Measurements from ENCODE around the gene VEGFA.
A peak's percentile ranks its signal among the peaks of the same experiment; 100 is the strongest.

The VEGFA gene

DNA sequence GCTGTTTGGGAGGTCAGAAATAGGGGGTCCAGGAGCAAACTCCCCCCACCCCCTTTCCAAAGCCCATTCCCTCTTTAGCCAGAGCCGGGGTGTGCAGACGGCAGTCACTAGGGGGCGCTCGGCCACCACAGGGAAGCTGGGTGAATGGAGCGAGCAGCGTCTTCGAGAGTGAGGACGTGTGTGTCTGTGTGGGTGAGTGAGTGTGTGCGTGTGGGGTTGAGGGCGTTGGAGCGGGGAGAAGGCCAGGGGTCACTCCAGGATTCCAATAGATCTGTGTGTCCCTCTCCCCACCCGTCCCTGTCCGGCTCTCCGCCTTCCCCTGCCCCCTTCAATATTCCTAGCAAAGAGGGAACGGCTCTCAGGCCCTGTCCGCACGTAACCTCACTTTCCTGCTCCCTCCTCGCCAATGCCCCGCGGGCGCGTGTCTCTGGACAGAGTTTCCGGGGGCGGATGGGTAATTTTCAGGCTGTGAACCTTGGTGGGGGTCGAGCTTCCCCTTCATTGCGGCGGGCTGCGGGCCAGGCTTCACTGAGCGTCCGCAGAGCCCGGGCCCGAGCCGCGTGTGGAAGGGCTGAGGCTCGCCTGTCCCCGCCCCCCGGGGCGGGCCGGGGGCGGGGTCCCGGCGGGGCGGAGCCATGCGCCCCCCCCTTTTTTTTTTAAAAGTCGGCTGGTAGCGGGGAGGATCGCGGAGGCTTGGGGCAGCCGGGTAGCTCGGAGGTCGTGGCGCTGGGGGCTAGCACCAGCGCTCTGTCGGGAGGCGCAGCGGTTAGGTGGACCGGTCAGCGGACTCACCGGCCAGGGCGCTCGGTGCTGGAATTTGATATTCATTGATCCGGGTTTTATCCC, at the start of gene VEGFA:
Gene VEGFA, plus strand, starts transcription at position 686 of the 846 bp plus-strand sequence.
- peak; percentile 93 for DNase-seq (ENCODE audit: low spot score)

DNA sequence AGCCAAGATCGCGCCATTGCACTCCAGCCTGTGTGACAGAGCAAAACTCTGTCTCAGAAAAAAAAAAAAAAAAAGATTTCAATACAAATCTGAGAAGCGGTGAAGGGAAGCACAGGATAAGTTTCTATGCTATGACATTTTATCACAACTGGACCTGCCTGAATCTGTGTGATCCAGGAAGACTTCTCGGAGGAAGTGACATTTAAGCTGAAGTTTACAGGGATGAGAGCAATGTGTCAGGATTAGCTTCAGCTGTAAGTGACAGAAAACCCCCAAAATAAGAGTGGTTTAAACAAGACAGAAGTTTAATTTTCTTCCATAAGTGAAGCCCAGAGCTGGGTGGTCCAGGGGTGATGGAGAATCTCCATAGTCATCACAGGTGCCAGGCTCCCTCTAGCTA, 49.0 kb upstream of the VEGFA start:
- DNase-seq (ENCODE audit: low spot score) = no peak

DNA sequence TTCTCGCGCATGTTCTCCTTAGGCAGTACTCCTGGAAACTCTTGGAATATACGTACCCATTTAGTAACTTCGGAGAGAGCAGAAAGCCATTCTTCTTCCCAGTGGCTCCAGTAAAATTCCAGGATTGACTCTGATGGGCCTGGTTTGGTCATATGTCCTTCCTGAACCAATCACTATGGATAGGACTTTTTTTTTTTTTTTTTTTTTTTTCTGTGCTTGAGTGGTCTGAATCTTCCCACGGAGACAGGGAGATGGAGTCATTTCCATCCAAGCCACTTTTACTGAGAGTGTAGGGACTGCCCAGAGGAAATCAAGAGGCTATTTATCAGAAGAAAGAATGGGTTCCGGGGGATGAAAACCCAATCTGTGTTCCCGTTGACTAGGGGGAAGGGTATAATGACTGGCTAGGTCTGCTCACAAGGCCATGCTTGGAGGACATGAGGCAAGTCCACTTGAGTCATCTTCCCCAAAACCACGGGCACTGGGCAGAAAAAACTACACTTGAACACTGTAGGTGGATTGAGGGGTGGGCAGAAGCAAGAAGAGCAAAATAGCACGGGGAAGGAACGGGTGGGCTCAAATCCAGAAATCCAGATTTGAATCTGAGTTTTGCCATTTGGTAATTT, 47.0 kb upstream of the VEGFA start:
- no peak for DNase-seq (ENCODE audit: low spot score)

DNA sequence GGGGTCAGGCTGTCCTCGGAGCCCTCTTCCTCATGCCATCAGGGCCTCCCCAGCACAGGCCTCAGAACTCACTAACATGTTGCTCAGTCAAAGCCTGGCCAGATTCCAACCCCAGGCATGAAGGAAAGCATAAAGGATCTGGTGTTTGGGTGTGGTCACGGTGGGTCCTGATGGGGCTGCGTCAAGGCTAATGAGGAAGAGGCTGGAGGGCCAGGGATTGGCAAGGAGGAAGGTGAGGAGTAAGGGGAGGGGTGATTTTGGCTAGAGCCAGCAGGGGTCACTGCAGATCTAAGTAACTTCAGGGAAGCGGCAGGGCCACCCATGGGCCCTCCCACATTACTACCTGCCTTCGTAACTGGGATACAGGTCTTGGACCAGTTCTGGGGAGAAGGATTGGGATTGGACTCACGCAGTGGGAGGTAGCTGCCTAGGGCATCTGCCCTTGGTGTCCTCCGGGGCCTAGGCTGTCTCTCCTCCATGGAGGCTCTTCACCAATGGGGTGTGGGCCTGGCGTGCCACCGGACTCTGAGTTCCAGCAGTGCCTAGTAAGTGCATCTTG, 46.2 kb upstream of the VEGFA start:
- DNase-seq (ENCODE audit: low spot score) = peak; percentile 87

DNA sequence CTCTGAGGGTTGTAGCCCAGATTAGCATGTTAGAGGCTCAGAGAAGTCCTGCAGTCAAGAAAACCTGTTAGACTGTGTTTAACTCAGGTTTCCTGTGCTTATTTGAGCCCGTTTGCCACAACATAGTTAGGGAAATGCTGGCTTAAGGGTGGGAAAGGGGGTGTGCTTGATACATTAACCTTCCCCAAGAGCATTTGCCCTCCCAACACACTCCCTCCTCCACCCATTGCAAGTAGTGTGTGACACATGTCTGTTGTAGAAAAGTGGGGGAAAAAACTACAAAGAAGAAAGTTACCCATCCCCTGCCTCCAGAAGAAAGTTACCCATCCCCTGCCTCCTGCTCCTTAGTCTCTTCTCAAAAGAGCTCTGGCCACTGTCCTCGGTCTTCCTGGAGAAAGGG, 45.7 kb upstream of the VEGFA start:
- DNase-seq (ENCODE audit: low spot score) = no peak

DNA sequence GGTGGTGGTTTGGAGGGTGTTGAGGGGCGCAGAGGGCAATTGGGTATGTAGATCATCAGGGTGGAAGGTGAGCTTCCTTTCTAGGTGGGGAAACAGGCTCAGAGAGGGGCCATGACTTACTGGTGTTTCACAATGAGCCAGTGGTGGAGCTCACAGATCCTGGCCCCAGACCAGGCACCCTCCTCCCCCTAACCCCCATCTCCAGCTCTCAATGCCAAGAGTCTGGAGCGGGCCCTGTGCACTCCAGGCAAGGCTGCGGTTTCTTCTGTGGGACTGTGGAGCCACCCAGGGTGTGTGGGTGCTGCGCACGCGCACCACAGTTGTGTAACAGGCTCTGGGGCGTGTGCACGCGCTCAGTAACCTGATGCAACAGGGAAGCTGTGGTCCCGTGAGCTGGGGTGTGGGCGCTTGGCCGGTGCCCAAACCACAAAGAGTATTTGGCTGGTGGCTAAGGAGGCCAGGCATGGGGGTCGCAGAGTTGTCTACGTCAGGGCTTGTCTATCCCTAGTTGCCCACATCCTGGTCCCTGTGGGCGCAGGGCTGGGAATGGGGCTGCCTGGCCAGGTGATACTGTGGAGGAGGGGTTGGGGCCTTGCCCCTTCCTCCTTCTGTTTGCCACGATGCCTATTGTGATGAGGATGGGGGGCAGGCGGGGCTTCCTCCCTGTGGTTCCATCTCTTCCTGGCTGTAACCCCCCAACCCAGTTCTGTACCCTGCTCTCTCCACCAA, 44.9 kb upstream of the VEGFA start:
- DNase-seq (ENCODE audit: low spot score) = peak; percentile 85

DNA sequence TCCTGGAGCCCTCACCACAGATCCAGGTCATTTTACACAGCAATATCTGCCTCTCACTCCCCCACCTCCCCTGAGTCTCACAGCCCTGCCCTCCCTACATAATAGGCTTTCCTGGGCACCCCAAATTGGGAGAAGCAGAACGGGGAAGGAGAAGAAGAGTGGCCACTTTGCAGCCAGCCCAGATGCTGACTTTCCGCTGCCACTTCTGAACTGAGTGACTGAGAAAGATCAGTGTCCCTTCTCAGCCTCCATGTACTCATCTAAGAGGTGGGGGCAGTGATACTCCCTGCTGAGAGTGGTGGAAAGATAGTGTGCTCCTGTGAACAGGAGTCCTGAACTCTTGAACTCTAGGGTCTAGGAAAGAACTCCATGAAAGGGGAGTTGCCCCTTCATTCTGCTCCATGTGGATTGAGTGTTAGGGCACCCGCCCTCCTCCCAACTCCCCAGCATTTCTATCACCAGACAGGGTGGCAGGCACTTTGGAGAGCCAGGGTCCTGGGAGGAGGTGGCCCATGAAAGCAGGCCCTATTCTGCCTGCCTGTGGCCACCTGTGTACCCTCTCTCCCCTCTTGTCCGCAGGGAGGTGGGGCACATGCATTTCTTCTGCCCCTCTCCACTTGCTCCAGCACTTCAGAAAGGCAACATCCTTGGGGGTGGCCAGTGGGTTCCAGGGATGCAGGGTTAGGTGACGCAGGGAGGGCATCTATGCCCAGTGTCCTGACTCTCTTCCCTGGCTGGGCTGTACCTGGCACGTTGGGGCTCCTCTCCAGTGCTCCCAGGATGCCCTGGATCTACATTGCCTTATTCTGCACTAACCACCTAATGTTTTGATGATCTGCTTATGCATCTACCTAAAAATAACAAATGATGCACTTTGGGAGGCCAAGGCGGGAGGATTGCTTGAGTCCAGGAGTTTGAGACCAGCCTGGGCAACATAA, 44.1 kb upstream of the VEGFA start:
- peak; percentile 13 for DNase-seq (ENCODE audit: low spot score)

DNA sequence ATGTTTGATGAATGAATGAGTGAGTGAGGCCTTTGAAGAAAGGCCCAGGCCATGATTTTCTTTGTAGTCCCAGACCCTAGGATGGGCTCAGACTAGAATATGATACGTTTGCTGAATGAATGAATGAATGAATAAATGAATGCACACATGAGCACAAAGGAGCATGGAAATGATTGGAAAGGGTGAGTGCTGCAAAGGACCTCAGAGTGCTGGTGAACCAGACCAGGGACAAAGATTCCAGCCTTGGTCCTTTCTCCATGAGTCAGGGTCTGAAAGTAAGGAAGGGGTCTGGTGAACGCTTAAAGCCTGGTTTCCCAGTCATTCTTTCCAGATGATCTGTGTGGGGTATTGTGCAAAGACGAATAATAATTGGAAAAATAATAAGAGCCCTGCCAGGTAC, 42.4 kb upstream of the VEGFA start:
- DNase-seq (ENCODE audit: low spot score) = no peak

DNA sequence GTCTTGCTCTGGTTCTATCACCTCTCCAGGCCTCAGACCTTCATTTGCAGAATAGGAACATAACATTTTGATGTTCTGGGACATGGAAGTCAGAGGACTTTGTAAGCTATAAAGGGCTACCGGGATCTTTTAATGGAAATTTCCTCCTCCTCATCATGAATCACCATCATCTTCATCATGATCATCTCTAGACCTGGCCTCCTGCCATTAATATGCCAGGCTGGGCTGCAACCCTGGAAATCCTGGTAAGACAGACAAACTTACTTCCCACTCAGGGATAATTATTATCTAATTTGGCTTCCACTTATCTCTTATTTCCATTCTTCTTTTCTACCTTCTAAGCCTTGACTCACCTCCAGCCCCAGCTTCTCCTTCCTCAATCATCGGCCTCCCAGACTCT, 41.4 kb upstream of the VEGFA start:
- DNase-seq (ENCODE audit: low spot score) = no peak

DNA sequence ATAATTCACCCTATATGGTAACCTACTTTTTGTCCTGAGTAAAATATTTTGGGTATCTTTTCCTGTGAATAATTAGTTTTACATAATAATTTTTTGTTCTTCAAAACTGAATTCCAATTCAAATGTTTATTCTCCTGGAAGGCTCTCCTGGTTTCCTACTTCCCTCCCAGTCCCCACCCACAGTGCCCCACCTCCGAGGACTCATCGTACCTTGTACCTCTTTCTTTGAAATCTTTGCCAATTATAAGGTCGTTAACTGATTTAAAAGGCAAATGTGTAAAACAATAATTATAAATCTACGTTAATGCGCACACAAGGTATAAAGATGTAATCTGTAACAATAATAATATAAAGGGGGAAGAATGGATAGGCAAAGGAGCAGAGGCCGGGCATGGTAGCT, 40.5 kb upstream of the VEGFA start:
- DNase-seq (ENCODE audit: low spot score) = no peak

DNA sequence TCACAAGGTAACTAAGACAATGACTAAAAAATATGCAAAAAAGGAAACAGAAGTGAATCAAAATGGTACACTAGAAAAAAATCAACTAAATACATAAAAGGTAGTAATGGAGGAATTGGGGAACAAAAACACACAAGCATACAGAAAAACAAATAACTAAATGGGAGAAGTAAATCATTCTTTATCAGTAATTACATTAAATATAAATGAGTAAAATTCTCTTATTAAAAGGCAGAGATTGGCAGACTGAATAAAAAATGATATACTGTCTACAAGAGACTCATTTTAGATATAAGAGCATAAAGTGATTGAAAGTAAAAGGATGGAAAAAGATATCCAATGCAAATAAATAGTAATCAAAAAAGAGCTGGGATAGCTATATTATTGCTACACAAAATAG, 39.4 kb upstream of the VEGFA start:
- no peak for DNase-seq (ENCODE audit: low spot score)

DNA sequence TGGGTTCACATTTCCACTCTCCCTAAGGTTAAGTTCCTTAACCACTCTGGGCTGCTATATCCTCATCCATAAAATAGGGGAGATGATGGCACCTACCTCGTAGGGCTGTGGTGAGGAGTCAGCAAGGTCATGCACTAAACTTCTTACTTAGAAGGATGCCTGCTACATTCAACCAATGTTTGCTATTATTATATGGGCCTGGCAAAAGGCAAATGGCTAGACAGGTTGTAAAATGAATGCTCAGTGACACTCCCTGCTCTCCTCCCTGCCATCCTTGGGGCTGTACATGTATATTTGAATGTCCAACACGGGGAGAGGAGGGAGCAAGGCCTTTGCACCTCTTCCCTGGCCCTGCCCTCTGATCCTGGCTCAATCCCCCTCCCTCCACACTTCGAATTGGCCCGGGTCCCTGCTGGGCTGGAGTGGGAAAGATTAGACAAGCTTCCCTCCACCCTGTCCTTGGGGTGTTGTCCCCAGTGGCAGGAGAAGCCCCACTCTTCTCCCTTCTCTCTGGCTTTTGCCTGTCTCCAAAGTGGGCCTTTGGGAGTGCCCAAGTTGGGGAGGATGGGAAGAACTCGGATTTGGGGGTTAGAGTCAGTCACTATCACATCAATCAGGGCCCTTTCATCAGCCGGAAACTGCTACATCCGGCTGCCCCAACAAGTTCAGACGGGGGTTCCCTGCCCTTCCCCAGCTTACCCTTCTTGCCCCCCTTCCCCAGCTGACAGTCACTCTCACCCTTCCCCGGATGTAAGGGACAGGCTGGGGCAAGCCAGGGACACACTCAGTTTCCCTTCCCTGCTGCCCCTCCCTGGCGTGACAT, 36.3 kb upstream of the VEGFA start:
- no peak for DNase-seq (ENCODE audit: low spot score)

DNA sequence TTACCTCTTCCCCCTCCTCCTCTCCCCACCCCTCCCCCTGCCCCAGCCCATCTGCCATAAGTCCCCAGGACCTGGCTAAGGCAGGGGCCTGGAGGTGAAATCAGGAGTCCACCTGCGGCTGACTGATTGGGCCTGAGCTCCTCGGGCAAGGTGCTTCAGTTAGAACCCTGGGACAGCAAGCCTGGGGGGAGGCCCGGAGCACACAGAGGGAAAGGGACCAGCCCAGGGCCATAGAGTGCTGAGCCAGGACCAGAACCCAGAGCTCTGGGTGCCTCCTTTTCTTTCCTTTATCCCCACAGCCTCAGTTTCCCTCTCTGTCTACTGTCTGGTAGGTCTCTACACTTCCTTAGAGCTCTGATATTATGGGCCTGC, 35.7 kb upstream of the VEGFA start:
- DNase-seq (ENCODE audit: low spot score) = no peak

DNA sequence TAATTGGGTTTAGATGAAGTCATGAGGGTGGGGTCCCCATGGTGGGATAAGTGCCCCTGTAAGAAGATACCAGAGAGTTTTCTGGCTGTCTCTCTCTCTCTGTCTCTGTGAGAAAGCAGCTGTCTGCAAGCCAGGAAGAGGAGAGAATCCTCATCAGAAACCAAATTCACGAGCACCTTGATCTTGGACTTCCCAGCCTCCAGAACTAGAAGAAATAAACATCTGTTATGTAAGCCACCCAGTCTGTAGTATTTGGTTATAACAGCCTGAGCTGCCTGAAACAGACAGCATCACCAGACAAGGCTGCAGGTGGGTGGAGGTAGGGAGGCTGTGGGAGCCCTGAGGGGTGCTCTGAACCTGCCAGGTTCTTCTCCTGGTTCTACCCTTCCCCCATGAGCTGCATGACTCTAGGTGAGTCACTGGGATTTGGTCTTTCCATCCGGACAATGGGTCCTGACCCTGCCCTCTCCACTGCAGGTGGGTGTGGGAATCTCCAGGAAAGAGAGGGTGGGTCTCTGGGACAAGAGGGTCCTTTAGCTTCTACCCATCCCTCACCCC, 34.3 kb upstream of the VEGFA start:
- DNase-seq (ENCODE audit: low spot score) = no peak

DNA sequence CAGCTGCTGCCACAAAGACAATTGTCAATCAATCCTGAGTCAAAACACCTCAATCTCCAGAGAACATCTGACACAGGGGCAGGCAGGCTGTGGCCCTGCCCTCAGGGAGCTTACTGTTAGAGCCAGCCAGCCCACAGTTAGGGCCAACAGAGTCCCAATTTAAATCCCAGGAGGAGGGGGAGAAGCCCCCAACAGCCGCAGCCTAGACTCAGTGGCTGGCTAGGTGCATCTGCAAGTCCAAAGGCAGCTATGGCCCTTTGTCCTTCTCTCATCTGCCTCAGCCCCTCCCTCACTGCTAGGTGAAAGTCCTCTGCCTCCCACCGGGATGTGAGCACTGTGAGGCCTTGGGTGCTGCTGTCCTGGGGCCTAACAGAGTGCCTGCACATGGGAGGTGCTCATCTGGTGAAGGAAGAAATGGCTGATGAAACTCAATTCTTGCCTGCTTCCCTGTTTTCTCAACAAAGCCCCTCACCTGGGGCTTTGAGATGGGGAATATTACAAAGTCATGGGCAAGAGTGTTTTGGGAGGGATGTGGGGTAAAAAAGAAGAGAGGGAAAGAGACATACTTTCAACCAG, 33.7 kb upstream of the VEGFA start:
- no peak for DNase-seq (ENCODE audit: low spot score)

DNA sequence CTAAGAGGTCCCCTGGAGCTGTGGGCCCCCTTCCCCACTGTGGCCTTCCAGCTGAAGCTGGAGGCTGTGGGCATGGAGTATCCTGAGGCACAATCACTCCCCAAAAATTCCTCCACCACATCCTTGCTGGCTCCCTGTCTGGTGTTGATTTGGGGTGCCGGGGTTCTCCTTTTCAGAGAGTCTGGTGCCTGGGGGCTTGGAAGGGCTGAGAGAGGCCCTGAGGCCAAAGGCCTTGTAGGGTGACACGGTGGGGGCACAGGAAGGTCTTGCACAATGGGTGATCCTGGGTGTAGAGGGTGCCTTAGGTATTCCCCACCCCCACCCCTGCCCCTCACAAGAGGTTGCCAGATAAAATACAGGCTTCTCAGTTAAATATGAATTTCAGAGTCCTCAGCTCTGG, 33.2 kb upstream of the VEGFA start:
- DNase-seq (ENCODE audit: low spot score) = no peak

DNA sequence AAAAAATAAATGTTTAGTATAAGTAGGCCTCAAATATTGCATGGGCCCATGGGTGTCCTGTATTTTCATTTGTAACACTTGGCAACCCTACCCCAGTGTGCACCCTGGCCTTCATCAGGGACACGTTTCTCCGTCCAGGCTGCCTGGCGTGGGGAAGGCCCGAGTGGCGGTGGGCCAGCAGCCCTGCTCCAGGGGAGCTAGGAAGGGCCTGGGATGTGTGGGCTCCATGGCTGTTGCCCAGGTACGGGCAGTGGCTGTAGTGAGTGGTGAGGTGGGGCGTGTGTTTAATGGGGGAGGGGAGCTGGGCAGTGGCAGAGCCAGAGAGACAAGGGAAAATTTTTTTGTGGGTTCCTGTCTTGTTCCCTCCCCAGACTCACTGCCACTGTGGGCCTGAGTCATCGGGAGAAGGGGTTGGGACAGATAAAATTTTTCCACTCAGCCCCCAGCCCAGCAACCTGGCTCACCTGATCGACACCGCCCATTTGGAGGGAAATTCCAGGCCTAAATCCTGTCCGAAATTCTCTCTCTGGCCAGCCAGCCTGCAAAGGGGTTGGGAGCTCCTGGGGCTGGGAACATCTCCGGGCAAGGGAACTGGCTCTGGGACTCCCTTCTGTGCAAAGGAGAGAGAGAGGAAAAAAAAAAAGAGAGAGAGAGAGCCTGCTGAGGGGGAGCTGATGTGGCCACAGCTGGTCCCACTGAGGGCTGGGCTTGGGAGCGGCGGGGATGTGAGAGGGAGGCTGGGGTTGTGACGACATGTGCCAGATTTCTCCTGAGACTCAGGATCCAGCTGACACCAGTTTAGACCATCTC, 32.5 kb upstream of the VEGFA start:
- no peak for DNase-seq (ENCODE audit: low spot score)

DNA sequence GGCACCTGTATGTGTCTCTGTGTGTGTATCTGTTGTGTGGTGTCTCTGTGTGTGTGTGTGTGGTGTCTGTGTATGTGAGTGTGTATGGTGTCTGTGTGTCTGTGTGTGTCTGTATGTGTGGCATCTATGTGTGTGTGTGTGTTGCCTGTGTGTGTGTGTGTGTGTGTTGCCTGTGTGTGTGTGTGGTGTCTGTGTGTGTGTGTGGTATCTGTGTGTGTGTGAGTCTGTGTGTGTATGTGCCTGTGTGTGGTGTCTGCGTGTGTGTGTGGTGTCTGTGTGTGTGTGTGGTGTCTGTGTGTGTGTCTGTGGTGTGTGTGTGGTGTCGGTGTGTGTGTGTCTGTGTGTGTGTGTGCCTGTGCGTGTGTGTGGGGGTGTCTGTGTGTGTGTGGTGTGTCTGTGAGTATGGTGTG, 31.7 kb upstream of the VEGFA start:
- DNase-seq (ENCODE audit: low spot score) = no peak

All from hematopoietic multipotent progenitor cell treated with erythropoietin and hydrocortisone succinate and interleukin-3 and kit ligand, for 17 days (in vitro differentiated cells).